ENCODE results near the gene RFPL3.

GRCh38 chr22:32361257-32361656, 3.6 kb downstream of the RFPL3 start:
- no peak for TF ChIP-seq YY1 (IDR thresholded peaks at IDR 0.05; ENCODE audit: insufficient read depth, insufficient read length)
- no peak for TF ChIP-seq ZNF274 (IDR thresholded peaks at IDR 0.05; ENCODE audit: low read depth, low read length)

Measured in NT2/D1 (cell line).